Measurements from ENCODE around the gene OR8K3.

The OR8K3 gene

GRCh38 chr11:56331861-56332491 is 17.0 kb downstream of the OR8K3 start:
- no peak overlapping the region for H3K4me3 ChIP-seq (replicated peaks; ENCODE audit: low read depth, low read length)
- no peak for DNase-seq (ENCODE audit: extremely low read depth, low read depth)
- TF ChIP-seq CTCF (IDR thresholded peaks at IDR 0.05; ENCODE audit: low read depth, low read length, missing control alignments): no peak

GRCh38 chr11:56333156-56333555 is 18.2 kb downstream of the OR8K3 start:
- no peak for DNase-seq (ENCODE audit: extremely low read depth, low read depth)
- no peak overlapping the region for H3K4me3 ChIP-seq (replicated peaks; ENCODE audit: low read depth, low read length)
- TF ChIP-seq CTCF (IDR thresholded peaks at IDR 0.05; ENCODE audit: low read depth, low read length, missing control alignments): no peak

GRCh38 chr11:56340289-56340688 is 25.3 kb downstream of the OR8K3 start:
- no peak for DNase-seq (ENCODE audit: extremely low read depth, low read depth)
- no peak for TF ChIP-seq CTCF (IDR thresholded peaks at IDR 0.05; ENCODE audit: low read depth, low read length, missing control alignments)
- no peak overlapping the region for H3K4me3 ChIP-seq (replicated peaks; ENCODE audit: low read depth, low read length)

- H3K4me3 ChIP-seq (replicated peaks; ENCODE audit: low read depth, low read length): no peak within 1 kb of the TSS
- DNase-seq (ENCODE audit: extremely low read depth, low read depth): no peak
- TF ChIP-seq CTCF (IDR thresholded peaks at IDR 0.05; ENCODE audit: low read depth, low read length, missing control alignments): no peak
Observed at GRCh38 chr11:56345739-56346138, 30.8 kb downstream of the OR8K3 start, which contains the start of gene OR8K1. TSS of gene OR8K1 (plus strand) at chr11:56346039. CDS start at chr11:56346039, 0 bp downstream.

GRCh38 chr11:56353991-56354390 is 39.0 kb downstream of the OR8K3 start, which contains the start of gene OR8J1:
TSS of gene OR8J1 (plus strand) at chr11:56354291. CDS start at chr11:56360247, 5,956 bp downstream.
- H3K4me3 ChIP-seq (replicated peaks; ENCODE audit: low read depth, low read length): no peak within 1 kb of the TSS
- TF ChIP-seq CTCF (IDR thresholded peaks at IDR 0.05; ENCODE audit: low read depth, low read length, missing control alignments): no peak
- no peak for DNase-seq (ENCODE audit: extremely low read depth, low read depth)

Data from HFF-Myc (cell line).